ENCODE data around the gene VILL. TPM values are rescaled to one million over a fixed set of nuclear protein-coding genes. Genes with fewer than 3 reads are reported as not detected.

The VILL gene
- 5.4 and 6.5 TPM in 2 replicates for total RNA-seq

GRCh38 chr3:37990527-37990926 is at the start of gene VILL:
TSS of gene VILL (plus strand) at chr3:37990786. CDS start at chr3:37993673, 2,887 bp downstream.

GRCh38 chr3:38029400-38030125 is 39.0 kb downstream of the VILL start, which contains the start of gene PLCD1:
TSS of gene PLCD1 (minus strand) at chr3:38029642. CDS start at chr3:38029539, 103 bp downstream.

GRCh38 chr3:38039101-38039898 is 48.7 kb downstream of the VILL start, which contains the start of gene DLEC1:
TSS of gene DLEC1 (plus strand) at chr3:38039208. CDS start at chr3:38039226, 18 bp downstream.

Small RNA genes within 50 kb of the gene (small RNA-seq; reads per million reads assigned to genes)
- gene MIR26A1 (165 reads per million, percentile 98 among the genes with 10 or more reads in this experiment), gene RF00019 (not detected)

Other genes with a start within 250 kb of the VILL start
- gene CTDSPL, start 128.9 kb upstream of the VILL start, total RNA-seq: 36.1 and 36.3 TPM in 2 replicates
- 42.3 and 42.7 TPM in 2 replicates for gene PLCD1, start 38.9 kb downstream of the VILL start, total RNA-seq
- gene DLEC1, start 48.4 kb downstream of the VILL start, total RNA-seq: 0.26 and 0.54 TPM in 2 replicates
- gene ACAA1, start 146.3 kb downstream of the VILL start, total RNA-seq: 37.0 and 46.3 TPM in 2 replicates
- gene MYD88, start 147.9 kb downstream of the VILL start, total RNA-seq: 13.1 and 14.9 TPM in 2 replicates
- gene OXSR1, start 174.8 kb downstream of the VILL start, total RNA-seq: 67.3 and 85.3 TPM in 2 replicates

All from articular chondrocyte of knee joint (primary cell).